Stimulated activated CD8-positive, alpha-beta memory T cell treated with anti-CD3 and anti-CD28 coated beads, Interleukin-15, amount 100 ng/mL, for 24 hours (primary cell): ENCODE measurements around the gene BPIFB3.

Experiments
- DNase-seq: peaks from one replicate; pipeline ENCODE4 v3.0.0-alpha.2; 2020; ENCODE audit warnings: low read depth

BPIFB3 gene

DNA sequence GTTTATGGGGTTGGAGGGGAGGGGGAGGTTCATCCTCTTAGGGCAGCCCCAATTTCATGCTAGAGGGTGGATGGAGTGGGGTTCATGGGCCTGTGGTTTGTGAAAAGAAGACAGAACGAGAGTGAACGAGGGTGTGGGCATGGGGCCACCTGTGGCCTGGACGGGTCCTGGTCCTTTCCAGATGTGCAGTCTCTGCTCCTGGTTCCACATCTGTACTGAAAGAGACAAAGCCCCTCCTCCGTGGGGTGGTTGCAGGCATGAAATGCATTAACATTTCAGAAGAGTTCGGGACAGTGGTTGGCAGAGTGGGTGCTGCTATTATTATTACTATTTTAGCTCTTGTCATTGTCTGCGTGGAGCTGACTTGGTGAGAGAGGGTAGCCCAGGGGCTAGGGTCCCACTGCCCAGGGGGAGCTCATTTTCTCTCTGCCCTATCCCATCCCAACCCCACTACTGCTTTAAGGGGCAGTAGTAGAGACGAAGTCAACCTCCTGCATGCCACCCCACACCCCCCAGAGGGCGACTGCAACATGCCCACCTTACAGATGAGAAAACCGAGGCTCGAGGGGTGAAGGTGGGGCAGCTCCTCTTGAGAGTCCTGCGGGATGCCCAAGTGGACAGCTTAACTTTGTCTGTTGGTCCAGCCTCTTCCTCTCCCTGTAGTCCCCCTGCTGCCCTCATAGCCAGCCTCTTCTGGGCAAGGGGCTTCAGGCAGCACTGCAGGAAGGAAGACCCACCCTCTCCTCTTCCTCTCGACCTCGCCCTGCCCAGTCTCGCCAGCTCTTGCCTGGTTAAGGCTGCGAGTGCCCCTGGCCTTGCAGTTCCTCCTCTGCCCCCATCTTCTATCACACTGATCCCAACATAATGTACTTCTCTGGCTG is 37.8 kb upstream of the BPIFB3 start:
- DNase-seq = no peak

- no peak for DNase-seq
Measured at GRCh38 chr20:33016581-33017109, 37.1 kb upstream of the BPIFB3 start.

- no peak for DNase-seq
Measured at GRCh38 chr20:33017542-33017941, 36.2 kb upstream of the BPIFB3 start.

GRCh38 chr20:33018169-33018931 is 35.4 kb upstream of the BPIFB3 start:
- no peak for DNase-seq

- DNase-seq = no peak
Measured at GRCh38 chr20:33019465-33020277, 34.0 kb upstream of the BPIFB3 start.

DNA sequence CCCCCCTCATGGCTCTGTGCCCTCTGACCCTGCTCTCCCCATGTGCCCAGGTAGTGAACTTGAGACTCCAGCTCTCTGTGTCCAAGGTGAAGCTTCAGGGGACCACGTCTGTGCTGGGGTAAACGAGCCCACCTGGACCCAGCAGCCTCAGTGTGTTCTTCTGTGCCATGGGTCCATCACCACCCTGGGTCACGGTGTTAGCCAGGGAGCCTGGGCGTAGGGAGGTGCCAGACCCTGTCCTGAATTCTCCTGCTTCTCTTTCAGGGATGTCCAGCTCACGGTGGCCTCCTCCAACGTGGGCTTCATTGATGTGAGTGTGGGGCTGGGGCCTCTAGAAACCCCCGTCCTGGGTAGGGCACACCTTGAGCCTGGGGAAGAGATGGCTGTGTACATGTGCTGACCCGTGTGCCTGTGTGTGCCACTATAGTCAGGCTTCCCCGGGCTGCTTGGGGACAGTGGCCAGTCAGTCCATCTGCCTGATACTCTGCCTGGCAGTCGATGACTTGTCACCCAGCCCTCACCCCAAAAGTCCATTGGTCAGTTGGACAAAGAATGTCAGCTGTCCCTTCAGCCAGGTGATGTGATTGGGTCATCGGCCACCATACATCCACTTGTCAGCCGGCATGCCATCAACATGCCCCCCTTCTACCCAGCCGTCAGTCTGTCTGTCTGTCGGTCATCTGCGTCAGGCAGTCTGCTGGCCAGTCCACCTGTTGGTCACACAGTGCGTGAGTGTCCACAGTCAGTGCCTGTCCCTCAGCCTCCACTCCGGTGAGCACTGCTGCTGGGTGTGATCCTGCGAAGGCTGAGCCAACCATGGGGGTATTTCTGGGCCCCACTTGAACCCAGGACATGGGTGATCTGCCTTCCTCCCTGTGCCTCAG is 33.2 kb upstream of the BPIFB3 start:
- DNase-seq = no peak

- DNase-seq = no peak
Measured at GRCh38 chr20:33021879-33022278, 31.8 kb upstream of the BPIFB3 start.

DNA sequence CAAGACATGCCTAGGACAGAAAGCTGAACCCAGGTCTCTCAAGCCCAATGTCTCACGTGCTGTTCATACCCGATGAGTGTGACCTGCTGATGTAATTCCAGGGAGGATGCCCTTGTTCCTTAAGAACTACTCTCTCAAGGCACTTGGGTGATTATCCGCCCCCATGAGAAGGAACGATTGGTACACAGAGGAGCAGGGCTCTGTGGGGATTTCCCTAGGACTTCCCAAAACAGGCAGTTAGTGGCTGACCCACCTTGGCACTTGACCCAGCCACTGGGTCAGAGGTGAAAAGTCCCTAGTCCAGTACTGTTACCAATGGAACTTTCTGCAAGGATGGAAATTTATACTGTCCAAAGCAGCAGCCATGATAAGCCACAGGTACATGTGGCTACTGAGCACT is 31.4 kb upstream of the BPIFB3 start:
- no peak for DNase-seq

- DNase-seq = no peak
Measured at GRCh38 chr20:33022694-33023438, 30.8 kb upstream of the BPIFB3 start.

DNA sequence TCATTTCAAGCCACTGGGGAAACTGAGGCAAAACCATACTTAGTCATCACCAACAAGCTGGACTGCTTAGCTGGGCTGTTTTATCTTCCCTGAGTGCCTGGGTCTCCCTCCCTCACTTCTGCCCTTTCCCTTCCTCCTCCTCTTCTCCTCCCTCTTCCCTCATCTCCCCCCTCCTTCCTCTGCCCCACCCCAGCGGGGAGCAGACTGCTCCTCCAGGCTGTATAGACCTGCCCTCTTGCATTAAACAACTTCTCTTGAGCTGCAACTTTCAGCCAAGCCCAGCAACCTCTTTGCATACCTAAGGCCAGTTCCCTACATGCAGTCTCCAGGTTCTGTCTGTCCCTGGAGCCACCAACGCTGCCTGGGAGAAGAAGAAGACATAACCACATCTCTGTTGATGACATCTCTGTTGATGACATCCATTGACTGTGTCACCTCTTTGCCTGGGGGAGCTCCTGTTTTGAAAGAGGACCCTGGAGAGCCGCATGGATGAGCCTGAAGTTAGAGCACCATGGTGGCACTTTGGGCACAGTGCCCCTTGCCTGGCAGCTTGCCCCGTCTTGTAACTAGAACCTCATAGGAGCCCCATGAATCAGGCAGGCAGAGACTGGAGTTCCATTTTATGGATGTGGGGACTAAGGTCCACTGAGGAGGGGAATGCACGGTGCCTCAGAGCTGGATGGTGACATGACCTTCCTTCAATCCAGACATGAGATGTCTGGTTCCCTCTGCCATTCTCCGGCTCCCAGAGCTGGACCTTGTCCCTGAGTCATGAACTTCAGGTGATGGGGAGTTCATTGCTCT is 30.1 kb upstream of the BPIFB3 start:
- no peak for DNase-seq

GRCh38 chr20:33024243-33024560 is 29.5 kb upstream of the BPIFB3 start:
- no peak for DNase-seq

- DNase-seq = no peak
Measured at GRCh38 chr20:33024609-33025317, 28.9 kb upstream of the BPIFB3 start.

DNA sequence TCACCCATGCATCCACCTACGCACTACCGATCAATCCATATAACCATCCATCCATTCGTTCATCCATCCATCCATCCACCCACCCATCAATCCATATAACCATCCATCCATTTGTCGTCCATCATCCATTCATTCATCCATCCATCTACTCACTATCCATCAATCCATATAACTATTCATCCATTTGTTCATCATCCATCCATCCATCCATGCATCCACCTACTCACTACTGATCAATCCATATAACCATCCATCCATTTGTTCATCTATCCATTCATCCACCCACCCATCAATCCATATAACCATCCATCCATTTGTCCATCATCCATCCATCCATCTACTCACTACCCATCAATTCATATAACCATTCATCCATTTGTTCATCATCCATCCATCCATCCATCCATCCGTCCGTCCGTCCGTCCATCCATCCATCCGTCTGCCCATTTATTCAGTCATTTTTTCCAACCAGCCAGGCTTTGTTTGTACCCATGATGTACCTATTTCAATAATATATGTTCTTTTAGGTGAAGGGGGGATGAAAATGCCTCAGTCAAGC is 28.3 kb upstream of the BPIFB3 start:
- DNase-seq = no peak

DNA sequence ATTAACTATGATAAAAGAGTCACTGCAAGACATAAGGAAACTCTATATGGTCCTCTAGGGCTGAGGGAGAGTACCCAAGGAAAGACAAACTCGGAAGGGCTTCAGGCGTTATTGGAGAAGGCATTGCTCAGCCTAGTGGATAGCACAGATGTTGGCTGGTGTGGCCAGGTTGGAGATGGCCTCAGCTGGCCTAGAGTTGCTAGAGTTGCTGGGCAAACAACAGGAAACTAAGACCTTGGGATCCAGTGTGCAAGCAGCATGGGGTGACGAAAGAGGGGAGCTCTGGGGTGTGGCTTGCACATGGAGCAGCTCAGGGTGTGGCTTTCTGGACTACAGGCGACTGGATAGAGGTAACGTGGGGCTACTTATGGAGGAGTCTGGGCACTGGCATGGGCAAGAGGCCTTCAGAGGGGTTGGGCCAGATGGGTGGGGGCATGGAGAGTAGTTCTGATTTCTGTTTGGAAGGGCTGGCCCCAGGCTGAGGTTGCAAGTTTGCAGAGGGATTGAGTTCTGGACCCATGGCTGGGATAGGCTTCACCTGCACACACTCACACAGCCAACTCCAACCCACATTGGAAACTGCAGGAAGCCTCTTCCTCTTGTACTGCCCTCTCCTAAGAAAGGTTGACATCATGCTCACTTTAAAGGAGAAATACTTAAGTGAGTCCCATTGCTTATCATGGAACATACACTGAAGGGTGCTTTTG is 27.5 kb upstream of the BPIFB3 start:
- no peak for DNase-seq

DNA sequence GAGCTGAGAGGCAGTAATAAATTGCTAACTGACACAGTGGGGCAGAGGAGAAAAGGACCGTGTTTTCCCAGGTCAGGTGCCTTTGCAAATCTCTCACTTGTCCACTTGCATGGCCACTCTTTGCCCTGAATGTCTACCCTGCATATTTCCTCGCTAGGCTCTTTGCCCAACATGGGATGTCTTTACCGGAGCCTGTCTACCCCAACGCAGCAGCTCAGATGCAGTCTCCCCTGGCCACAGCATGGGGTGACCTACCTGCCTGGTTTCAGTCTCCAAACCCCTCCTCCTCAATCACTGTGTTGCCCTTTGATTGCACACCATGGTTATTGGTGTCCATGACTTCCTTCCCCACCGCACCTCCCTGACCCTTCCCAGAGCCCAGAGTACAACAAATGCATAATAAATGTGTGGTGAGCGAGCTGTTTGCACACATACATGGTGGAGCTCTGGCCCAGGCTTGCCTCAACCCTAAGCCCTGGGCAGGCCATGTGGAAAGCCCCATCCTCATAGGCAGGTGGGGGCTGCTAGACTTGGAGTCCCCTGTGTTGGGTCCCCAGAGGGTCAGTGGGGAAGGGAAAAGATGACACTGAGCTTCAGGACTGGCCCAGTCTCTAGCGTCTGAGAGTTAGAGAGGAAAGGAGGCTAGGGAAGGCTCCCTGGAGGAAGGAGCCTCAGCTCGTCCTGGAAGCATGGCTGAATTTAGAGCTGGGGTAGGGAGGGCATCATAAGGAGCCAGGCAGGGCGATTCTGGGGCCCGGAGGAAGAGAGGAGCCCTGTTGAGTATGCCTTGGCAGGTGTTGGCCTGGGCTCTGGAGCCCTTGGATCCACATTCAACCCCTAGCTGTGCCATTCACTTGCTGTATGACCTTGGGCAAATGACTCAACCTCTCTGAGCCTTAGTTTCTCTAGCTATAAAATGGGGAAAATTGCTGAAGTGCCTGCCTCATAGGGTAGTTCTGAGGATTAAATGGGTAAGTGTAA is 26.6 kb upstream of the BPIFB3 start:
- no peak for DNase-seq

DNA sequence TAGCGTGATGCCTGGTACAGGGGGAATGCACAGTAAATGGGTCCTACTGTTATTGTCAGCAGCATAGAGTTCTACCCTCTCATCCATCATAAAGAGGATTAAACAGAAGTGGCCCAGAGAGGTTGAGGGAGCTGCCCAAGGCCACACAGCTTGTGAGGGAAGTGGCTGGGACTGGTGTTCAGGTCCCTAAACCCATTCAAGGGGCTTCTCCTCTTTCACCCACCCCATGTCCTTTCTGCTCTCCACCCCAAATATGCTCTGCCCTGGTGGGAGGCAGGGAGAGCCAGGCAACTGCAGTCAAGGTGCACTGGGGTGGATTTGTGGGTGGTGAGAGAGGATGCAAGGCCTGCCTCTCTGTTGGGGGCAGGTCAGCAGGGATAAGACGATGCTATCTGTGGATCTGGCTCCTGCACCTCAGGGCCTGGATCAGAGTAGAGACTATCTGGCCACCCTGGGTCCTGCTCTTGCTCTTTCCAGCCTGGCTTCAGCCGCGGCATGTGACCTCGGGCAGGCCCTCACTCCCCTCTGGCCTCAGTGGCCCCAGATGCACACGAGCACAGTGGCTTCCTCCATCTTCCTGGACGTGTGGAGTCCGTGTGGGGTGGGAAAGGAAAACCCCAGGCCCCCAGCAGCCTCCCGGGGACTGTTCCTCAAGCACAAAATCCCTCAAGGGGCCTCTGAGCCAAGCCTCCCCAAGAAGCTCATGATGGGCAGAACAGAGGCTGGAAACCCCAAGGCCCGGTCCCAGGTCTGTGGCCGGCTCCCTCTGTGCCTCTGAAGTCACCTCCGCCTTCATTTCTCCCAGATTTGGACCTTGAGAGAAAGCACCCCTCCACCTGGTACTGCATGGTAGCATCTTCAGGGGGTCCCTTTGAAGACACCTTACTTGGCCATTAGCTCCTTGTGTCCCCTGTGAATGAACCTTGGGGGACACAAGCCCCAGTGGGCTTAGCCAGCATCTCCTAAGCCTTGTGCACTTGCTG is 25.6 kb upstream of the BPIFB3 start:
- no peak for DNase-seq
